Measurements from ENCODE around the gene BPIFB6.

The BPIFB6 gene

DNA sequence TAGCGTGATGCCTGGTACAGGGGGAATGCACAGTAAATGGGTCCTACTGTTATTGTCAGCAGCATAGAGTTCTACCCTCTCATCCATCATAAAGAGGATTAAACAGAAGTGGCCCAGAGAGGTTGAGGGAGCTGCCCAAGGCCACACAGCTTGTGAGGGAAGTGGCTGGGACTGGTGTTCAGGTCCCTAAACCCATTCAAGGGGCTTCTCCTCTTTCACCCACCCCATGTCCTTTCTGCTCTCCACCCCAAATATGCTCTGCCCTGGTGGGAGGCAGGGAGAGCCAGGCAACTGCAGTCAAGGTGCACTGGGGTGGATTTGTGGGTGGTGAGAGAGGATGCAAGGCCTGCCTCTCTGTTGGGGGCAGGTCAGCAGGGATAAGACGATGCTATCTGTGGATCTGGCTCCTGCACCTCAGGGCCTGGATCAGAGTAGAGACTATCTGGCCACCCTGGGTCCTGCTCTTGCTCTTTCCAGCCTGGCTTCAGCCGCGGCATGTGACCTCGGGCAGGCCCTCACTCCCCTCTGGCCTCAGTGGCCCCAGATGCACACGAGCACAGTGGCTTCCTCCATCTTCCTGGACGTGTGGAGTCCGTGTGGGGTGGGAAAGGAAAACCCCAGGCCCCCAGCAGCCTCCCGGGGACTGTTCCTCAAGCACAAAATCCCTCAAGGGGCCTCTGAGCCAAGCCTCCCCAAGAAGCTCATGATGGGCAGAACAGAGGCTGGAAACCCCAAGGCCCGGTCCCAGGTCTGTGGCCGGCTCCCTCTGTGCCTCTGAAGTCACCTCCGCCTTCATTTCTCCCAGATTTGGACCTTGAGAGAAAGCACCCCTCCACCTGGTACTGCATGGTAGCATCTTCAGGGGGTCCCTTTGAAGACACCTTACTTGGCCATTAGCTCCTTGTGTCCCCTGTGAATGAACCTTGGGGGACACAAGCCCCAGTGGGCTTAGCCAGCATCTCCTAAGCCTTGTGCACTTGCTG lies 3.4 kb upstream of the BPIFB6 start:
- no peak overlapping the region for H3K4me3 ChIP-seq
- intact Hi-C loops (cut with DNase I; ENCODE audit: low total_unique reads), result no loop called here
- TF ChIP-seq, protein P1, sequence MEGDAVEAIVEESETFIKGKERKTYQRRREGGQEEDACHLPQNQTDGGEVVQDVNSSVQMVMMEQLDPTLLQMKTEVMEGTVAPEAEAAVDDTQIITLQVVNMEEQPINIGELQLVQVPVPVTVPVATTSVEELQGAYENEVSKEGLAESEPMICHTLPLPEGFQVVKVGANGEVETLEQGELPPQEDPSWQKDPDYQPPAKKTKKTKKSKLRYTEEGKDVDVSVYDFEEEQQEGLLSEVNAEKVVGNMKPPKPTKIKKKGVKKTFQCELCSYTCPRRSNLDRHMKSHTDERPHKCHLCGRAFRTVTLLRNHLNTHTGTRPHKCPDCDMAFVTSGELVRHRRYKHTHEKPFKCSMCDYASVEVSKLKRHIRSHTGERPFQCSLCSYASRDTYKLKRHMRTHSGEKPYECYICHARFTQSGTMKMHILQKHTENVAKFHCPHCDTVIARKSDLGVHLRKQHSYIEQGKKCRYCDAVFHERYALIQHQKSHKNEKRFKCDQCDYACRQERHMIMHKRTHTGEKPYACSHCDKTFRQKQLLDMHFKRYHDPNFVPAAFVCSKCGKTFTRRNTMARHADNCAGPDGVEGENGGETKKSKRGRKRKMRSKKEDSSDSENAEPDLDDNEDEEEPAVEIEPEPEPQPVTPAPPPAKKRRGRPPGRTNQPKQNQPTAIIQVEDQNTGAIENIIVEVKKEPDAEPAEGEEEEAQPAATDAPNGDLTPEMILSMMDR (IDR thresholded peaks at IDR 0.05), result no peak
- no peaks in the 10 kb centered on the region for H3K36me3 ChIP-seq
- no peak for DNase-seq
- peaks cover 0 to 17% of the 10 kb centered on the region in 2 donors for H3K27me3 ChIP-seq
- H3K4me1 ChIP-seq, result no peaks in the 10 kb centered on the region
- no peaks in the 10 kb centered on the region for H3K9me3 ChIP-seq
- H3K27ac ChIP-seq, result no peak overlapping the region

DNA sequence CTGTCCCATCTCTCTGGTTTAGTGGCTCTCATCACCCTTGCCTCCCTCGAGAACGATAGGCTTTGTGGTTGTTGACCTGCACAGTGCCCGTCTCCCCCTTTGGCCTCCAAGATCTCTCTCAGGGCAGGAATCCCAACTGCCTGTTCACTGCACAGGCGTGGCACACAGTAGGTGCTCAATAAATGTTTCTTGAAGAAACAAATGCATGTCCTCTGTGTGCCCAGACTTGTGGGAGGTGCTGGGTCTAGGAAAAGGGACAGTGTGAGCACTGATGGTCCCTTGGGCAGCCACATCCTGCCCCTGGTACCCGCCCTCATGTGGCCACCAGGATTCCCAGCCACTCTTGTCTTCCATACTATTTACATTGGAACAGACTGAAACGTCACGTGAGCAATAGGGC lies 2.6 kb upstream of the BPIFB6 start:
- Histone ChIP-seq H3K4me3 (no peak overlapping the region), H3K4me1 (no peaks in the 10 kb centered on the region), H3K36me3 (no peaks in the 10 kb centered on the region), H3K9me3 (no peaks in the 10 kb centered on the region), H3K27me3 (peaks cover 0 to 17% of the 10 kb centered on the region in 2 donors), H3K27ac (no peak overlapping the region)
- no peak for DNase-seq
- intact Hi-C loops (cut with DNase I; ENCODE audit: low total_unique reads), result no loop called here
- TF ChIP-seq, protein P1 (IDR thresholded peaks at IDR 0.05), result no peak

DNA sequence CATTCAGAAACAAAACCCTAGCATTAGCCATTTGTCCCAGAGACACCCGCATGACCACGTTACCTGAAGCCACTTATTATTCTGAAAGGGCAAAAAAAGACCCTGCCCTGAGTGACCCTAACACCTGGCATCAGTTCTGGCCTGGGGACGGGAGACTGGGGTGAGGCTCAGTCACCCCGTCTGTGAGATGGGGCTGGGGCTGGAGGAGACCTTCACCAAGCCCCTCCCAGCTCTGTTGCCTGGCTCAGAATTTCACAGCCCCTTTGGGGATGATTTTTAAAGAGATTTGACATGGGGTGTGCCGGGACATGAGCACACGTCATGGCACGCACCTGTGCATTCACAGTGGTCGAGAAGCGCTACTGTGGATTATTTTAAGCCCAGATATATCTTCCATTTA lies 1.4 kb upstream of the BPIFB6 start:
- H3K4me3 ChIP-seq, result no peak overlapping the region
- no peaks in the 10 kb centered on the region for H3K36me3 ChIP-seq
- intact Hi-C loops (cut with DNase I; ENCODE audit: low total_unique reads), result no loop called here
- no peaks in the 10 kb centered on the region for H3K4me1 ChIP-seq
- H3K27ac ChIP-seq, result no peak overlapping the region
- H3K27me3 ChIP-seq, result peaks cover 0 to 17% of the 10 kb centered on the region in 2 donors
- TF ChIP-seq, protein P1 (IDR thresholded peaks at IDR 0.05), result no peak
- DNase-seq, result no peak
- no peaks in the 10 kb centered on the region for H3K9me3 ChIP-seq

DNA sequence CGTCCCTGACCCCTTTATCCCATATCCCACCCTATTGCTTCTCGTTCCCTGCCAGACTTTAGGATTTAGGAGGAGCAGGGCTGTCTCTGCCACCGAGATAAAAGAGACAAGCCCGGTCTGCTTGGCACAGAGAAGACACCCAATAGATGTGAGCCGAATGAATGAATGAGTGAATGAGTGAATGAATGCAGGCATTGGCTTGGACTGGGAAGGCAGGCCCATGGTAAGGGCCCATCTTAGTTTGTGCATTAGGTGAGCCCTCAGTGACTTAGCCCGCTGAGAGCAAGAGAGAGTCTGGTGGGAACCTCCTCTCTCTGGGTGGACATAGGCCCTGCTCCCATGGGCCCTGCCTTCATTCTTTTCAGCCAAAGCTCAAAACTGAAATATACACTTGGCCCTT lies 879 bp upstream of the BPIFB6 start:
- DNase-seq, result no peak

DNA sequence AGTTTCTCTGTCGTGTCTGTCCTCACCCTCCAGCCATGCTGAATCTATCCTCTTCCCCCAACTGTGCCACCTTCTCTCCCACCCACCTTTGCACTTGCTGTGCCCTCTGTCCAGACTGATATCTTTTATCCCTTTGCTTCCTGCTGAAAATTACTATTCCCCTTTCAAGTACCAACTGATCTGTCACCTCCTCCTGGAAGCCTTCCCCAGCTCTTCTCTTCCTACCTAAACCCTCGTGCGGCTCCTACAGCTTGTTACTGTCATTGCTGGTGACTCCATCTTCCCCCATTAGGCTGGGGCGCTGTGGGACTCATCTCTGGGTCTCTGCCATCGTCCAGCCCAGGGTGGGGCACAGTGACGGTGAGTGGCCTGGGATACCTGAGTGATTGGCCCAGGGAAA lies 1.1 kb downstream of the BPIFB6 start:
- H3K27me3 ChIP-seq, result peaks cover 0 to 16% of the 10 kb centered on the region in 2 donors
- no peak overlapping the region for H3K27ac ChIP-seq
- intact Hi-C loops (cut with DNase I; ENCODE audit: low total_unique reads), result no loop called here
- H3K36me3 ChIP-seq, result no peaks in the 10 kb centered on the region
- H3K4me1 ChIP-seq, result no peaks in the 10 kb centered on the region
- no peak overlapping the region for H3K4me3 ChIP-seq
- DNase-seq, result no peak
- no peaks in the 10 kb centered on the region for H3K9me3 ChIP-seq
- TF ChIP-seq, protein P1 (IDR thresholded peaks at IDR 0.05), result no peak

More for the DNA sequence above, 879 bp upstream of the BPIFB6 start:
- no peak overlapping the region for H3K4me3 ChIP-seq
- H3K9me3 ChIP-seq, result no peaks in the 10 kb centered on the region
- TF ChIP-seq, protein P1 (IDR thresholded peaks at IDR 0.05), result no peak
- H3K36me3 ChIP-seq, result no peaks in the 10 kb centered on the region
- H3K27ac ChIP-seq, result no peak overlapping the region
- H3K4me1 ChIP-seq, result no peaks in the 10 kb centered on the region
- intact Hi-C loops (cut with DNase I; ENCODE audit: low total_unique reads), result no loop called here
- peaks cover 0 to 17% of the 10 kb centered on the region in 2 donors for H3K27me3 ChIP-seq

Data from tibial artery (tissue), 4 donors.